ENCODE measurements around the gene ZMYND19.
A peak's percentile ranks its signal among the peaks of the same experiment; 100 is the strongest.

- TF ChIP-seq POLR2A (IDR thresholded peaks at IDR 0.05) (no peak), CTCF (IDR thresholded peaks at IDR 0.05) (peak in 1 of 6 experiments; percentile 19)
Measured at GRCh38 chr9:137602661-137603060, 12.3 kb upstream of the ZMYND19 start.

Data from adrenal gland (tissue), 5 donors.